Endothelial cell of umbilical vein (primary cell): ENCODE results near the gene CXCL11. TPM values are rescaled to one million over a fixed set of nuclear protein-coding genes. Genes with fewer than 3 reads are reported as not detected.

Source experiments
- BruUV-seq: library from RNA; stranded (reverse); fragments of 400-500 nt; replicated peaks from 2 replicates; lab custom pipeline; 2021; lab: Mats Ljungman, UMichigan
- CTCF ChIA-PET: fragments of 300-600, 350-600 bp; sonication (Branson Sonifier 250); formaldehyde crosslinking; loops from one replicate; lab custom pipeline; 2021; ENCODE audit warnings: antibody characterized with exemption, inconsistent platforms; lab: Charles Lee
- POLR2A ChIA-PET: fragments of 300-600, 350-600 bp; sonication (Branson Sonifier 250); formaldehyde crosslinking; loops from one replicate; lab custom pipeline; 2021; ENCODE audit warnings: antibody characterized with exemption, inconsistent platforms; lab: Charles Lee
- DNase-seq: peaks from one replicate; pipeline ENCODE4 v3.0.0-alpha.2; 2011; ENCODE audit warnings: low read depth, low spot score
- FAIRE-seq: peaks from 2 replicates; lab custom pipeline; 2011; peaks lifted over from hg19 to GRCh38; lab: Jason Lieb, UNC
- H2AFZ ChIP-seq: 2 replicates; pipeline ENCODE4 v1.6.0; 2012; ENCODE audit warnings: low read depth, low read length, control low read depth, inconsistent platforms
- H3K27ac ChIP-seq: 2 replicates; pipeline ENCODE4 v1.5.1; 2011; ENCODE audit warnings: low read depth, mild to moderate bottlenecking, control low read depth, low read length, moderate library complexity; ENCODE audit not compliant: insufficient read depth
- H3K27me3 ChIP-seq, 2 experiments: 2 replicates each; pipeline versions ENCODE4 v1.6.0 to v1.6.1; 2011; ENCODE audit warnings: low read length in 2 of 2, mixed read lengths in 1 of 2; ENCODE audit not compliant: control insufficient read depth in 2 of 2, insufficient read depth in 2 of 2
- H3K36me3 ChIP-seq, 2 experiments: 2 replicates in 1 of 2; 3 replicates in 1 of 2; pipeline ENCODE4 v1.5.1; 2011; ENCODE audit warnings: low read length in 2 of 2, mild to moderate bottlenecking in 1 of 2, moderate library complexity in 1 of 2; ENCODE audit not compliant: control insufficient read depth in 2 of 2, insufficient read depth in 2 of 2; ENCODE audit errors: extremely low read depth in 1 of 2
- H3K4me1 ChIP-seq: 3 replicates; pipeline ENCODE4 v1.5.1; 2011; ENCODE audit warnings: mild to moderate bottlenecking, low read length; ENCODE audit not compliant: control insufficient read depth, insufficient read depth; ENCODE audit errors: extremely low read depth
- H3K4me2 ChIP-seq: 2 replicates; pipeline ENCODE4 v1.6.1; 2011; ENCODE audit warnings: low read length, control low read depth, mixed read lengths; ENCODE audit not compliant: insufficient read depth
- H3K4me3 ChIP-seq, 3 experiments: fragments of 200-600 bp in 1 of 3; sonication (generic), shearing (Covaris generic) in 1 of 3; replicated peaks in 1 of 3; 2 replicates each; pipeline ENCODE4 v1.5.1; 2011 to 2016; ENCODE audit warnings: control low read depth in 3 of 3, low read length in 3 of 3, mild to moderate bottlenecking in 2 of 3, inconsistent platforms in 1 of 3, low read depth in 1 of 3, moderate library complexity in 1 of 3; ENCODE audit not compliant: insufficient read depth in 1 of 3
- H3K79me2 ChIP-seq: 2 replicates; pipeline ENCODE4 v1.6.0; 2012; ENCODE audit warnings: low read length, inconsistent platforms; ENCODE audit not compliant: control insufficient read depth, insufficient read depth
- H3K9ac ChIP-seq: replicated peaks from 2 replicates; pipeline ENCODE3; 2011; ENCODE audit warnings: low read length, control low read depth; ENCODE audit not compliant: insufficient read depth; ENCODE audit errors: extremely low read depth
- H3K9me1 ChIP-seq: replicated peaks from 3 replicates; pipeline ENCODE4 v1.6.0; 2011; ENCODE audit warnings: mild to moderate bottlenecking, low read length; ENCODE audit not compliant: control insufficient read depth, insufficient read depth; ENCODE audit errors: extremely low read depth
- H3K9me3 ChIP-seq: replicated peaks from 2 replicates; pipeline ENCODE4 v1.5.1; 2012; ENCODE audit warnings: low read length, inconsistent platforms; ENCODE audit not compliant: control insufficient read depth, insufficient read depth
- H4K20me1 ChIP-seq: replicated peaks from 2 replicates; pipeline ENCODE3; 2011; ENCODE audit warnings: mild to moderate bottlenecking, low read length; ENCODE audit not compliant: control insufficient read depth, insufficient read depth; ENCODE audit errors: extremely low read depth
- EZH2 ChIP-seq: IDR thresholded peaks from 2 replicates; pipeline ENCODE4 v1.6.1; 2012; ENCODE audit warnings: borderline replicate concordance, low read depth, mild to moderate bottlenecking, moderate library complexity, low read length, inconsistent platforms; ENCODE audit not compliant: severe bottlenecking
- FOS ChIP-seq: IDR thresholded peaks from 2 replicates; pipeline ENCODE4 v1.6.1; 2011; ENCODE audit warnings: mild to moderate bottlenecking, low read length, moderate library complexity, borderline replicate concordance; ENCODE audit not compliant: insufficient read depth
- GATA2 ChIP-seq: IDR thresholded peaks from 2 replicates; pipeline ENCODE4 v1.7.0; 2011; ENCODE audit warnings: low read depth, mild to moderate bottlenecking, moderate library complexity, mixed read lengths, low read length; ENCODE audit not compliant: insufficient read length, insufficient read depth
- JUN ChIP-seq: IDR thresholded peaks from 2 replicates; pipeline ENCODE4 v1.6.1; 2011; ENCODE audit warnings: borderline replicate concordance, low read depth; ENCODE audit not compliant: insufficient read length, insufficient read depth
- MAX ChIP-seq: IDR thresholded peaks from 2 replicates; pipeline ENCODE4 v1.6.1; 2011; ENCODE audit not compliant: insufficient read depth, insufficient read length
- MYC ChIP-seq: IDR thresholded peaks from one replicate; pipeline ENCODE4 v1.6.1; 2011; ENCODE audit warnings: mild to moderate bottlenecking, low read depth, low read length
- POLR2A ChIP-seq: IDR thresholded peaks from 2 replicates; pipeline ENCODE4 v1.6.1; 2012; ENCODE audit warnings: low read depth, mild to moderate bottlenecking, control low read depth, low read length
- POLR2AphosphoS5 ChIP-seq: IDR thresholded peaks from 2 replicates; pipeline ENCODE4 v1.6.1; 2012; ENCODE audit warnings: low read depth, mild to moderate bottlenecking, control low read depth, low read length, moderate library complexity; ENCODE audit not compliant: insufficient read depth
- dilution Hi-C: fragments of 300-500 bp; cut with MboI; formaldehyde crosslinking; loops from one replicate; pipeline ENCODE4 v1.15.0; 2019; ENCODE audit warnings: low sequenced_read_pairs; ENCODE audit not compliant: extremely low pct_ligation_motif_present
- intact Hi-C: fragments of 100-400 bp; cut with micrococcal nuclease; formaldehyde crosslinking; loops from one replicate; pipeline ENCODE4 v1.10.0; 2022
- polyA plus RNA-seq, 4 experiments: library from polyadenylated mRNA; depleted of rRNA in 3 of 4; stranded (reverse) in 3 of 4; unstranded in 1 of 4; fragments of >200 nt; gene quantifications; 2 replicates each; pipeline versions ENCODE4 v1.2.1 to v1.2.3, GENCODE V29; 2011 to 2012; ENCODE audit warnings: missing spikeins in 1 of 4
- total RNA-seq: library from RNA; stranded (reverse); gene quantifications from 2 replicates; pipeline ENCODE4 v1.2.3, GENCODE V29; 2021
- TF ChIP-seq, protein P1 (sequence below), 2 donors: IDR thresholded peaks; 1 replicate in 1 of 2; 2 replicates in 1 of 2; pipeline ENCODE4 v1.5.1; 2011; ENCODE audit warnings: low read length in 2 of 2, mild to moderate bottlenecking in 2 of 2, moderate library complexity in 2 of 2, control low read depth in 1 of 2, inconsistent platforms in 1 of 2, low read depth in 1 of 2; ENCODE audit not compliant: insufficient read depth in 1 of 2; ENCODE audit errors: extremely low read depth in 1 of 2

The CXCL11 gene
- total and polyA plus RNA-seq, 2 donors (not counting 3 experiments of a cell fraction or from before 2014, with no cell fraction given), result 0.91 to 1.1 TPM

DNA sequence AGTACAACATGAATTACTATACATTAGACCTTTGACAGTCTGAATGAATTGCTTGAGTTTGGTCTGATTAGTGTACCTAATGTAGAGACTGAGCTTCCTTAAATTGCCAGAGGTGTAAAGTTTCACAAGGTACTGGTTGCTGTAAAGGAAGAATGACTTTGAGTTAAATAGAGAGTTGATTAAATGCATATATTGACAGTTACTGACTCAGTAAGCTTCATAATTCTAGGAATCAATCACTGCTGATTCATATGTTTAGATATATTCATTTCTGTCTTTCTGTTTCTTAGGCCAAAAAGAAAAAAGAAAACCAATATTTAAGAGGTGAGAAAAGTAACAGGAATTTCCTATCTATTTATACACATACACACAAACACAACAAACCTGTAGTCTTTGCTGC, 22.4 kb upstream of the CXCL11 start:
- Histone ChIP-seq H3K9me1 (no peaks in the 10 kb centered on the region), H3K9me3 (no peaks in the 10 kb centered on the region), H3K36me3 (no peaks in the 10 kb centered on the region), H2AFZ (no peak overlapping the region), H3K27ac (no peak overlapping the region), H3K9ac (no peak overlapping the region), H3K4me1 (no peaks in the 10 kb centered on the region), H3K4me2 (no peak overlapping the region), H3K4me3 (no peak overlapping the region), H4K20me1 (no peaks in the 10 kb centered on the region), H3K27me3 (peaks cover 44 to 74% of the 10 kb centered on the region in 2 experiments), H3K79me2 (no peaks in the 10 kb centered on the region)
- ChIA-PET POLR2A (no interaction called here), CTCF (interaction anchor here (0.8 to 2.9 kb wide), 11 partner anchors 17 to 179 kb away, joined by 3 to 27 read pairs (median 4); partner anchors contain the start of genes CXCL11 and SDAD1)
- TF ChIP-seq EZH2 (no peak), GATA2 (no peak), JUN (no peak), POLR2AphosphoS5 (no peak), FOS (no peak), MYC (no peak), MAX (no peak), POLR2A (no peak)
- TF ChIP-seq, protein P1, sequence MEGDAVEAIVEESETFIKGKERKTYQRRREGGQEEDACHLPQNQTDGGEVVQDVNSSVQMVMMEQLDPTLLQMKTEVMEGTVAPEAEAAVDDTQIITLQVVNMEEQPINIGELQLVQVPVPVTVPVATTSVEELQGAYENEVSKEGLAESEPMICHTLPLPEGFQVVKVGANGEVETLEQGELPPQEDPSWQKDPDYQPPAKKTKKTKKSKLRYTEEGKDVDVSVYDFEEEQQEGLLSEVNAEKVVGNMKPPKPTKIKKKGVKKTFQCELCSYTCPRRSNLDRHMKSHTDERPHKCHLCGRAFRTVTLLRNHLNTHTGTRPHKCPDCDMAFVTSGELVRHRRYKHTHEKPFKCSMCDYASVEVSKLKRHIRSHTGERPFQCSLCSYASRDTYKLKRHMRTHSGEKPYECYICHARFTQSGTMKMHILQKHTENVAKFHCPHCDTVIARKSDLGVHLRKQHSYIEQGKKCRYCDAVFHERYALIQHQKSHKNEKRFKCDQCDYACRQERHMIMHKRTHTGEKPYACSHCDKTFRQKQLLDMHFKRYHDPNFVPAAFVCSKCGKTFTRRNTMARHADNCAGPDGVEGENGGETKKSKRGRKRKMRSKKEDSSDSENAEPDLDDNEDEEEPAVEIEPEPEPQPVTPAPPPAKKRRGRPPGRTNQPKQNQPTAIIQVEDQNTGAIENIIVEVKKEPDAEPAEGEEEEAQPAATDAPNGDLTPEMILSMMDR (IDR thresholded peaks at IDR 0.05; ENCODE audit: extremely low read depth in 1 of 2, insufficient read depth in 1 of 2, low read depth in 1 of 2, low read length in 2 of 2), result no peak
- intact Hi-C loops (no loop called here), dilution Hi-C loops (no loop called here)
- BruUV-seq, result no TSS peak
- DNase-seq (no peak), FAIRE-seq (no peak)
